Coronary artery (tissue), 2 donors: Measurements from ENCODE around the gene SP1.
"Not testable (repeated sequence)": the region's sequence is repeated elsewhere in the genome, so short reads cannot be mapped to it uniquely, and the experiment has no call there.

ENCODE experiments used
- DNase-seq: peaks from one replicate; pipeline ENCODE4 v3.0.0-alpha.2; 2017; ENCODE audit warnings: low spot score
- H3K27ac ChIP-seq, 2 donors: fragments of 200-600 bp; sonication (generic); one replicate each; pipeline ENCODE4 v1.5.1; 2016 to 2019
- H3K4me3 ChIP-seq: fragments of 200-600 bp; sonication (generic); 2 replicates; pipeline ENCODE4 v1.5.1; 2016; ENCODE audit warnings: mild to moderate bottlenecking, moderate library complexity
- CTCF ChIP-seq: fragments of 200-600 bp; sonication (generic); IDR thresholded peaks from one replicate; pipeline ENCODE4 v1.5.1; 2019; ENCODE audit warnings: antibody characterized with exemption

The SP1 gene

GRCh38 chr12:53355121-53355520 lies 24.9 kb upstream of the SP1 start:
- DNase-seq: no peak
- no peak for TF ChIP-seq CTCF
- no peak overlapping the region for H3K27ac ChIP-seq
- H3K4me3 ChIP-seq: no peak overlapping the region

- no peak for TF ChIP-seq CTCF
- DNase-seq: no peak
- no peak overlapping the region for H3K27ac ChIP-seq
- H3K4me3 ChIP-seq: no peak overlapping the region
These were observed 21.0 kb upstream of the SP1 start for GRCh38 chr12:53358836-53359419.

GRCh38 chr12:53361638-53362037 lies 18.3 kb upstream of the SP1 start:
- DNase-seq, H3K27ac ChIP-seq: not testable (repeated sequence)

GRCh38 chr12:53365245-53365904 lies 14.6 kb upstream of the SP1 start:
- peak overlapping the region in 1 of 2 donors; percentile 60 for H3K27ac ChIP-seq
- H3K4me3 ChIP-seq: no peak overlapping the region
- no peak for TF ChIP-seq CTCF
- no peak for DNase-seq

More at GRCh38 chr12:53361638-53362037, 18.3 kb upstream of the SP1 start:
- not testable (repeated sequence) for H3K4me3 ChIP-seq

- peak overlapping the region in 1 of 2 donors; percentile 31 for H3K27ac ChIP-seq
- DNase-seq, H3K4me3 ChIP-seq: not testable (repeated sequence)
These were observed 6.3 kb upstream of the SP1 start for GRCh38 chr12:53373554-53374133.

- not testable (repeated sequence) for H3K4me3 ChIP-seq, DNase-seq, H3K27ac ChIP-seq
These were observed 5.7 kb upstream of the SP1 start for GRCh38 chr12:53374277-53374676.

GRCh38 chr12:53376747-53377146 lies 3.2 kb upstream of the SP1 start:
- no peak overlapping the region for H3K27ac ChIP-seq
- no peak for TF ChIP-seq CTCF
- H3K4me3 ChIP-seq: no peak overlapping the region
- DNase-seq: no peak

GRCh38 chr12:53378222-53378621 lies 1.8 kb upstream of the SP1 start:
- DNase-seq: no peak
- H3K4me3 ChIP-seq: no peak overlapping the region
- no peak overlapping the region for H3K27ac ChIP-seq
- TF ChIP-seq CTCF: no peak
